GM12874 (cell line): ENCODE results near the gene PSPC1.
A peak's percentile ranks its signal among the peaks of the same experiment; 100 is the strongest.
"Not testable (repeated sequence)": the region's sequence is repeated elsewhere in the genome, so short reads cannot be mapped to it uniquely, and the experiment has no call there.

ENCODE experiments used
- TF ChIP-seq, protein P1 (sequence below): IDR thresholded peaks from 2 replicates; pipeline ENCODE4 v1.5.1; 2011; ENCODE audit warnings: low read depth, mild to moderate bottlenecking, control low read depth, low read length, moderate library complexity; ENCODE audit not compliant: insufficient read depth

PSPC1 gene

GRCh38 chr13:19782727-19783682, at the start of gene PSPC1:
PSPC1 (minus strand) TSS chr13:19782945; CDS start chr13:19782757, 188 bp downstream.
- TF ChIP-seq, protein P1, sequence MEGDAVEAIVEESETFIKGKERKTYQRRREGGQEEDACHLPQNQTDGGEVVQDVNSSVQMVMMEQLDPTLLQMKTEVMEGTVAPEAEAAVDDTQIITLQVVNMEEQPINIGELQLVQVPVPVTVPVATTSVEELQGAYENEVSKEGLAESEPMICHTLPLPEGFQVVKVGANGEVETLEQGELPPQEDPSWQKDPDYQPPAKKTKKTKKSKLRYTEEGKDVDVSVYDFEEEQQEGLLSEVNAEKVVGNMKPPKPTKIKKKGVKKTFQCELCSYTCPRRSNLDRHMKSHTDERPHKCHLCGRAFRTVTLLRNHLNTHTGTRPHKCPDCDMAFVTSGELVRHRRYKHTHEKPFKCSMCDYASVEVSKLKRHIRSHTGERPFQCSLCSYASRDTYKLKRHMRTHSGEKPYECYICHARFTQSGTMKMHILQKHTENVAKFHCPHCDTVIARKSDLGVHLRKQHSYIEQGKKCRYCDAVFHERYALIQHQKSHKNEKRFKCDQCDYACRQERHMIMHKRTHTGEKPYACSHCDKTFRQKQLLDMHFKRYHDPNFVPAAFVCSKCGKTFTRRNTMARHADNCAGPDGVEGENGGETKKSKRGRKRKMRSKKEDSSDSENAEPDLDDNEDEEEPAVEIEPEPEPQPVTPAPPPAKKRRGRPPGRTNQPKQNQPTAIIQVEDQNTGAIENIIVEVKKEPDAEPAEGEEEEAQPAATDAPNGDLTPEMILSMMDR: not testable (repeated sequence)

DNA sequence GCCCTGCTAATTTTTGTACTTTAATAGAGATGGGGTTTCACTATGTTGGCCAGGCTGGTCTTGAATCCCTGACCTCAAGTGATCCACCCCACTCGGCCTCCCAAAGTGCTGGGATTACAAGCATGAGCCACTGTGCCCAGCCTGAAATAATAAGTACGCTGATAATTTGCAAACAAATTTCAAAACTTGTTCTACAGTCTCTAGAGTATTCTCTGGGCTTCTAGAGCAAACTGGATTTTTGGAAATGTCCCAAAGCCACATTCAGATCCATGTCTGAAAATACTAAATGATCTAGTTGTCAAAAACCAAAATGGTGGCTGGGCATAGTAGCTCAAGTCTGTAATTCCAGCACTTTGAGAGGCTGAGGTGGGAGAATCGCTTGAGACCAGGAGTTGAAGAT, 39.9 kb upstream of the PSPC1 start:
- TF ChIP-seq, protein P1: no peak

DNA sequence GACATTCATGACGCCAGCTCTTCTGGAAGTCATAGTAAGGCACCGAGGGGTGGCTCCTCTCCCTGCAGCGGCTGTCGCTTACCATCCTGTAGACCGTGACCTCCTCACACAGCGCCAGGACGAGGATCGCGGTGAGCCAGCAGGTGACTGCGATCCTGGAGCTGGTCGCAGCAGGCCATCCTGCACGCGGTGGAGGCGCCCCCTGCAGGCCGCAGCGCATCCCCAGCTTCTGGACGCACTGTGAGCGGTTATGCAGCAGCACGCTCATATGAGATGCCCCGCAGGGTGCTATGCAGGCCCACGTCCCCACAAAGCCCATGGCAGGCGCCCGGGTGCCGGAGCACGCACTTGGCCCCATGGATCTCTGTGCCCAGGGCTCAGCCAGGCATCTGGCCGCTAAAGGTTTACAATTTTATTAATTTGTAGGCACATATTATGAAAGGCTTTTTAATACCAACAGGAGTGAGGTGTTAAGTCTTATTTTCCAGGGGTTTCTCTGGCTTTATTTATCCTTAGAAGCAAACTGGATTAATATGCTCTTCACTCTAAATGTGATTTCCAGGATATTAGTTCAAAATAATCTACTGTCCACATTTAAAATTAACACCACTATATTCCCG, 35.6 kb upstream of the PSPC1 start:
- TF ChIP-seq, protein P1: peak; percentile 59

- TF ChIP-seq, protein P1: no peak
Measured at GRCh38 chr13:19817510-19818158, 34.9 kb upstream of the PSPC1 start.

DNA sequence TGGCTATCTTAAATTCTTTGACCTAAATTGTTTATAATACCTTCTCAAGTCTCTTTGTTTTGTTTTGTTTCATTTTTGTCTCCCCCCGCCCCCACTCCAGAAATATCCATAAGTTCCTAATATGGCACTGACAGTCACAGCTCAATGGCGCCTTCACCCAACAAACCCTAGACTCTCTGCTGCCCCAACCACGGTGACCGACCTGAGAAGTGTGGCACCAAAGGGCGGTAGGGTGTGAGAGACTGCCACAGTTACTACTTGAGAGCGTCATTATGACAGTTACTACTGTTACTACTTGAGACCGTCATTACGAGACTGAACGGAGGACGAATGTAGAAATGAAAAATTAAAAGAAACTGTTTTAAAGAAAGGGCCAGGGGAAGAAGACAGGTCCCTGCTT, 34.4 kb upstream of the PSPC1 start:
- TF ChIP-seq, protein P1: no peak

GRCh38 chr13:19810996-19811881, 28.5 kb upstream of the PSPC1 start:
- TF ChIP-seq, protein P1: no peak
